ENCODE data around the gene PLA2G2C.

Gene PLA2G2C

GRCh38 chr1:20115916-20116315 lies 70.4 kb downstream of the PLA2G2C start:
- Histone ChIP-seq H3K27ac (no peak overlapping the region), H3K36me3 (ENCODE audit: insufficient read depth, low read length) (no peaks in the 10 kb centered on the region), H3K4me3 (no peak overlapping the region), H3K9me3 (ENCODE audit: low read depth, low read length) (no peaks in the 10 kb centered on the region), H3K9ac (ENCODE audit: insufficient read length) (no peak overlapping the region)
- TF ChIP-seq POLR2AphosphoS5 (IDR thresholded peaks at IDR 0.05; ENCODE audit: borderline replicate concordance, low read depth, low read length) (no peak), EZH2 (IDR thresholded peaks at IDR 0.05) (no peak), FOXP2 (optimal IDR thresholded peaks at IDR 0.05; ENCODE audit: control extremely low read depth, extremely low read length, insufficient read depth) (no peak)
- DNase-seq (ENCODE audit: low read depth, low spot score), result no peak

- H3K36me3 ChIP-seq (ENCODE audit: insufficient read depth, low read length), result no peaks in the 10 kb centered on the region
- DNase-seq (ENCODE audit: low read depth, low spot score), result no peak
- H3K27ac ChIP-seq, result no peak overlapping the region
- no peak overlapping the region for H3K4me3 ChIP-seq
- TF ChIP-seq POLR2AphosphoS5 (IDR thresholded peaks at IDR 0.05; ENCODE audit: borderline replicate concordance, low read depth, low read length) (no peak), FOXP2 (optimal IDR thresholded peaks at IDR 0.05; ENCODE audit: control extremely low read depth, extremely low read length, insufficient read depth) (no peak), EZH2 (IDR thresholded peaks at IDR 0.05) (no peak)
- no peak overlapping the region for H3K9ac ChIP-seq (ENCODE audit: insufficient read length)
- no peaks in the 10 kb centered on the region for H3K9me3 ChIP-seq (ENCODE audit: low read depth, low read length)
Measured at GRCh38 chr1:20115479-20115878, 70.8 kb downstream of the PLA2G2C start.

GRCh38 chr1:20114021-20114648 lies 72.2 kb downstream of the PLA2G2C start:
- H3K9ac ChIP-seq (ENCODE audit: insufficient read length), result no peak overlapping the region
- no peak for DNase-seq (ENCODE audit: low read depth, low spot score)
- H3K36me3 ChIP-seq (ENCODE audit: insufficient read depth, low read length), result no peaks in the 10 kb centered on the region
- H3K9me3 ChIP-seq (ENCODE audit: low read depth, low read length), result no peaks in the 10 kb centered on the region
- no peak overlapping the region for H3K4me3 ChIP-seq
- TF ChIP-seq EZH2 (IDR thresholded peaks at IDR 0.05) (no peak), FOXP2 (optimal IDR thresholded peaks at IDR 0.05; ENCODE audit: control extremely low read depth, extremely low read length, insufficient read depth) (no peak), POLR2AphosphoS5 (IDR thresholded peaks at IDR 0.05; ENCODE audit: borderline replicate concordance, low read depth, low read length) (no peak)
- no peak overlapping the region for H3K27ac ChIP-seq
